Tibial artery (tissue), 4 donors: ENCODE measurements around the gene ANK2.

Experiments used
- DNase-seq, 2 donors: peaks; one replicate each; pipeline ENCODE4 v3.0.0-alpha.2; 2019
- H3K27ac ChIP-seq, 2 donors: fragments of 200-600 bp; sonication (generic) in 1 of 2; 1 replicate in 1 of 2; 2 replicates in 1 of 2; pipeline ENCODE4 v1.5.1; 2018 to 2019; ENCODE audit warnings: mild to moderate bottlenecking in 1 of 2
- H3K27me3 ChIP-seq, 2 donors: fragments of 200-600 bp; sonication (generic) in 1 of 2; one replicate each; pipeline versions ENCODE4 v1.5.1 to v1.6.0; 2016 to 2019
- H3K36me3 ChIP-seq, 3 donors: fragments of 200-600 bp; sonication (generic) in 2 of 3; one replicate each; pipeline ENCODE4 v1.5.1; 2016 to 2019; ENCODE audit warnings: mild to moderate bottlenecking in 2 of 3
- H3K4me1 ChIP-seq, 4 donors: fragments of 200-600 bp; sonication (generic) in 2 of 4; 1 replicate in 3 of 4; 2 replicates in 1 of 4; pipeline ENCODE4 v1.5.1; 2016 to 2019
- H3K4me3 ChIP-seq, 2 donors: fragments of 200-600 bp; sonication (generic) in 1 of 2; 1 replicate in 1 of 2; 2 replicates in 1 of 2; pipeline ENCODE4 v1.5.1; 2018 to 2019; ENCODE audit warnings: mild to moderate bottlenecking in 2 of 2
- H3K9me3 ChIP-seq, 3 donors: fragments of 200-600 bp; sonication (generic) in 1 of 3; one replicate each; pipeline ENCODE4 v1.5.1; 2016 to 2019
- CTCF ChIP-seq, 2 experiments: fragments of 200-600 bp in 1 of 2; fragments of 450-650 bp in 1 of 2; IDR thresholded peaks; one replicate each; pipeline ENCODE4 v1.5.1; 2017 to 2019; ENCODE audit warnings: antibody characterized with exemption in 2 of 2, mild to moderate bottlenecking in 1 of 2, moderate library complexity in 1 of 2
- intact Hi-C: fragments of 100-400 bp; cut with DNase I; formaldehyde crosslinking; loops from one replicate; pipeline ENCODE4 v1.15.0; 2023; ENCODE audit warnings: low total_unique reads

ANK2 gene

GRCh38 chr4:113160548-113160947 lies 111.1 kb downstream of the ANK2 start:
- Histone ChIP-seq H3K4me1 (peaks cover 0 to 8% (median 2%) of the 10 kb centered on the region in 4 donors), H3K4me3 (no peak overlapping the region), H3K27me3 (no peaks in the 10 kb centered on the region), H3K9me3 (no peaks in the 10 kb centered on the region), H3K27ac (no peak overlapping the region), H3K36me3 (no peaks in the 10 kb centered on the region)
- intact Hi-C loops, result no loop called here
- TF ChIP-seq CTCF (IDR thresholded peaks at IDR 0.05), result no peak
- DNase-seq, result no peak

- Histone ChIP-seq H3K36me3 (no peaks in the 10 kb centered on the region), H3K9me3 (no peaks in the 10 kb centered on the region), H3K27me3 (no peaks in the 10 kb centered on the region), H3K4me3 (no peak overlapping the region), H3K4me1 (peaks cover 0 to 8% (median 2%) of the 10 kb centered on the region in 4 donors), H3K27ac (no peak overlapping the region)
- TF ChIP-seq CTCF (IDR thresholded peaks at IDR 0.05), result no peak
- DNase-seq, result no peak
- intact Hi-C loops, result no loop called here
Measured at GRCh38 chr4:113162089-113162488, 112.6 kb downstream of the ANK2 start.

GRCh38 chr4:113169368-113169767 lies 119.9 kb downstream of the ANK2 start:
- no peak for DNase-seq
- no peak overlapping the region for H3K27ac ChIP-seq
- no peak overlapping the region for H3K4me3 ChIP-seq
- no peaks in the 10 kb centered on the region for H3K9me3 ChIP-seq
- no peaks in the 10 kb centered on the region for H3K27me3 ChIP-seq
- TF ChIP-seq CTCF (IDR thresholded peaks at IDR 0.05), result no peak
- no peaks in the 10 kb centered on the region for H3K36me3 ChIP-seq
- H3K4me1 ChIP-seq, result no peaks in the 10 kb centered on the region
- intact Hi-C loops, result no loop called here

- Histone ChIP-seq H3K9me3 (no peaks in the 10 kb centered on the region), H3K4me3 (no peak overlapping the region), H3K36me3 (no peaks in the 10 kb centered on the region), H3K27me3 (no peaks in the 10 kb centered on the region), H3K4me1 (no peaks in the 10 kb centered on the region), H3K27ac (no peak overlapping the region)
- no peak for DNase-seq
- TF ChIP-seq CTCF (IDR thresholded peaks at IDR 0.05), result no peak
- intact Hi-C loops, result no loop called here
Measured at GRCh38 chr4:113170115-113170804, 120.8 kb downstream of the ANK2 start.

GRCh38 chr4:113170805-113171468 lies 121.5 kb downstream of the ANK2 start:
- H3K36me3 ChIP-seq, result no peaks in the 10 kb centered on the region
- intact Hi-C loops, result no loop called here
- H3K9me3 ChIP-seq, result no peaks in the 10 kb centered on the region
- no peak for TF ChIP-seq CTCF (IDR thresholded peaks at IDR 0.05)
- no peaks in the 10 kb centered on the region for H3K27me3 ChIP-seq
- H3K27ac ChIP-seq, result no peak overlapping the region
- no peak overlapping the region for H3K4me3 ChIP-seq
- no peaks in the 10 kb centered on the region for H3K4me1 ChIP-seq
- no peak for DNase-seq
